ENCODE results near the gene SAMD9. TPM values are rescaled to one million over a fixed set of nuclear protein-coding genes. Genes with fewer than 3 reads are reported as not detected.
A peak's percentile ranks its signal among the peaks of the same experiment; 100 is the strongest.

SAMD9 gene
- total RNA-seq, 1 experiment from 2014 or later = 6.0 TPM

GRCh38 chr7:93117327-93117726 lies 452 bp downstream of the SAMD9 start:
- no peak for DNase-seq (ENCODE audit: low read depth, low spot score)
- H3K27me3 ChIP-seq (ENCODE audit: control insufficient read depth, insufficient read depth, low read length) = no peaks in the 10 kb centered on the region
- ChIA-PET CTCF (interaction anchor here (0.7 kb wide), 1 partner anchor 345 kb away, joined by 4 read pairs; no protein-coding TSS in a partner anchor), POLR2A (interaction anchor here (0.6 kb wide), 1 partner anchor 484 kb away, joined by 3 read pairs; no protein-coding TSS in a partner anchor)
- H3K27ac ChIP-seq (ENCODE audit: low read length) = peak overlapping the region; percentile 87; the same call in 1 of the 2 replicates
- peak overlapping the region; percentile 43 to 61 for H3K4me3 ChIP-seq (ENCODE audit: low read depth in 2 of 2, low read length in 2 of 2)
- no peaks in the 10 kb centered on the region for H3K9me3 ChIP-seq (ENCODE audit: control insufficient read depth, insufficient read depth, low read depth, low read length)
- no peaks in the 10 kb centered on the region for H3K36me3 ChIP-seq (ENCODE audit: control insufficient read depth, insufficient read depth, low read length)
- in situ Hi-C loops (cut with HindIII; ENCODE audit: low pct_unique_long_range_greater_than_20kb, low sequenced_read_pairs) (no loop called here), intact Hi-C loops (cut with micrococcal nuclease; ENCODE audit: unreplicated experiment) (no loop called here)
- H3K4me1 ChIP-seq (ENCODE audit: control insufficient read depth, insufficient read depth, low read length) = peaks cover 22% of the 10 kb centered on the region
- BruUV-seq (replicated peaks) = TSS peak; percentile 75
- TF ChIP-seq TCF7L2 (IDR thresholded peaks at IDR 0.05; ENCODE audit: low read depth, low read length) (no peak), REST (IDR thresholded peaks at IDR 0.05; ENCODE audit: insufficient read depth in 1 of 2, low read depth in 2 of 2, low read length in 1 of 2) (no peak), CTCF (IDR thresholded peaks at IDR 0.05) (no peak), POLR2AphosphoS5 (IDR thresholded peaks at IDR 0.05; ENCODE audit: low read depth, low read length) (no peak), SIN3A (IDR thresholded peaks at IDR 0.05; ENCODE audit: borderline replicate concordance, insufficient read depth, low read depth, low read length) (no peak)
- ATAC-seq = no peak

GRCh38 chr7:93115796-93116195 lies 2.0 kb downstream of the SAMD9 start:
- intact Hi-C loops (cut with micrococcal nuclease; ENCODE audit: unreplicated experiment) (no loop called here), in situ Hi-C loops (cut with HindIII; ENCODE audit: low pct_unique_long_range_greater_than_20kb, low sequenced_read_pairs) (no loop called here)
- Histone ChIP-seq H3K9me3 (ENCODE audit: control insufficient read depth, insufficient read depth, low read depth, low read length) (no peaks in the 10 kb centered on the region), H3K4me1 (ENCODE audit: control insufficient read depth, insufficient read depth, low read length) (peaks cover 22% of the 10 kb centered on the region), H3K4me3 (ENCODE audit: low read depth in 2 of 2, low read length in 2 of 2) (peak overlapping the region in 1 of 2 experiments; percentile 19; a peak in 2 of 4 replicates), H3K27ac (ENCODE audit: low read length) (0 out of 2 replicates have a peak overlapping the region, but pooled peaks have one; percentile 12), H3K27me3 (ENCODE audit: control insufficient read depth, insufficient read depth, low read length) (no peaks in the 10 kb centered on the region), H3K36me3 (ENCODE audit: control insufficient read depth, insufficient read depth, low read length) (no peaks in the 10 kb centered on the region)
- CTCF ChIA-PET = no interaction called here
- DNase-seq (ENCODE audit: low read depth, low spot score) (peak; percentile 33), ATAC-seq (peak; percentile 46; the same call in 1 of the 2 replicates)
- BruUV-seq (replicated peaks) = no TSS peak
- POLR2A ChIA-PET = no interaction called here
- TF ChIP-seq TCF7L2 (IDR thresholded peaks at IDR 0.05; ENCODE audit: low read depth, low read length) (no peak), REST (IDR thresholded peaks at IDR 0.05; ENCODE audit: insufficient read depth in 1 of 2, low read depth in 2 of 2, low read length in 1 of 2) (no peak), POLR2AphosphoS5 (IDR thresholded peaks at IDR 0.05; ENCODE audit: low read depth, low read length) (no peak), CTCF (IDR thresholded peaks at IDR 0.05) (no peak), SIN3A (IDR thresholded peaks at IDR 0.05; ENCODE audit: borderline replicate concordance, insufficient read depth, low read depth, low read length) (no peak)

Measured in Panc1 (cell line).